ENCODE data around the gene FAM168B. TPM values are rescaled to one million over a fixed set of nuclear protein-coding genes. Genes with fewer than 3 reads are reported as not detected.

FAM168B gene
- total and polyA plus RNA-seq, 4 donors = 31.3 to 86.7 (median 58.1) TPM

- no peaks in the 10 kb centered on the region for H3K36me3 ChIP-seq (ENCODE audit: control insufficient read depth in 1 of 2, insufficient read depth in 2 of 2, low read length in 1 of 2)
- WGBS, 2 donors = 73 to 78% methylated on average over 14 of the region's 14 CpGs
- ATAC-seq (ENCODE audit: low FRiP score) (no peak), DNase-seq (no peak)
- H3K27ac ChIP-seq (ENCODE audit: low read depth in 1 of 2, low read length in 2 of 2) = no peak overlapping the region
- no peak overlapping the region for H3K4me3 ChIP-seq (ENCODE audit: low read length in 2 of 2)
- H3K9me3 ChIP-seq (ENCODE audit: control insufficient read depth, low read length) = no peaks in the 10 kb centered on the region
- intact Hi-C loops (cut with DNase I) = no loop called here
- peaks cover 0 to 2% of the 10 kb centered on the region in 2 donors for H3K4me1 ChIP-seq (ENCODE audit: control insufficient read depth in 1 of 2, insufficient read depth in 2 of 2, low read length in 2 of 2)
- no peaks in the 10 kb centered on the region for H3K27me3 ChIP-seq (ENCODE audit: control insufficient read depth in 1 of 2, insufficient read depth in 2 of 2, low read length in 1 of 2)
Measured at GRCh38 chr2:131064589-131065512, 28.4 kb downstream of the FAM168B start.

- WGBS, 2 donors = 51 to 52% methylated on average over 11 of the region's 11 CpGs
- Histone ChIP-seq H3K27me3 (ENCODE audit: control insufficient read depth in 1 of 2, insufficient read depth in 2 of 2, low read length in 1 of 2) (no peaks in the 10 kb centered on the region), H3K4me3 (ENCODE audit: low read length in 2 of 2) (no peak overlapping the region), H3K9me3 (ENCODE audit: control insufficient read depth, low read length) (no peaks in the 10 kb centered on the region), H3K27ac (ENCODE audit: low read depth in 1 of 2, low read length in 2 of 2) (no peak overlapping the region), H3K36me3 (ENCODE audit: control insufficient read depth in 1 of 2, insufficient read depth in 2 of 2, low read length in 1 of 2) (no peaks in the 10 kb centered on the region), H3K4me1 (ENCODE audit: control insufficient read depth in 1 of 2, insufficient read depth in 2 of 2, low read length in 2 of 2) (peaks cover under 1 to 2% of the 10 kb centered on the region in 2 donors)
- DNase-seq = no peak
- intact Hi-C loops (cut with DNase I) = no loop called here
- no peak for ATAC-seq (ENCODE audit: low FRiP score)
Measured at GRCh38 chr2:131063501-131064283, 29.6 kb downstream of the FAM168B start.

- no peak for ATAC-seq (ENCODE audit: low FRiP score)
- H3K4me1 ChIP-seq (ENCODE audit: control insufficient read depth in 1 of 2, insufficient read depth in 2 of 2, low read length in 2 of 2) = peaks cover 0 to 3% of the 10 kb centered on the region in 2 donors
- no peak overlapping the region for H3K27ac ChIP-seq (ENCODE audit: low read depth in 1 of 2, low read length in 2 of 2)
- 89 to 93% methylated on average over 4 of the region's 4 CpGs for WGBS, 2 donors
- H3K36me3 ChIP-seq (ENCODE audit: control insufficient read depth in 1 of 2, insufficient read depth in 2 of 2, low read length in 1 of 2) = peaks cover 0 to 6% of the 10 kb centered on the region in 2 donors
- no peak overlapping the region for H3K4me3 ChIP-seq (ENCODE audit: low read length in 2 of 2)
- intact Hi-C loops (cut with DNase I) = no loop called here
- no peaks in the 10 kb centered on the region for H3K27me3 ChIP-seq (ENCODE audit: control insufficient read depth in 1 of 2, insufficient read depth in 2 of 2, low read length in 1 of 2)
- no peaks in the 10 kb centered on the region for H3K9me3 ChIP-seq (ENCODE audit: control insufficient read depth, low read length)
- DNase-seq = no peak
Measured at GRCh38 chr2:131058920-131059319, 34.3 kb downstream of the FAM168B start.

- intact Hi-C loops (cut with DNase I) = no loop called here
- no peak overlapping the region for H3K4me3 ChIP-seq (ENCODE audit: low read length in 2 of 2)
- peaks cover 0 to 3% of the 10 kb centered on the region in 2 donors for H3K4me1 ChIP-seq (ENCODE audit: control insufficient read depth in 1 of 2, insufficient read depth in 2 of 2, low read length in 2 of 2)
- ATAC-seq (ENCODE audit: low FRiP score) (no peak), DNase-seq (no peak)
- peaks cover 0 to 6% of the 10 kb centered on the region in 2 donors for H3K36me3 ChIP-seq (ENCODE audit: control insufficient read depth in 1 of 2, insufficient read depth in 2 of 2, low read length in 1 of 2)
- no peaks in the 10 kb centered on the region for H3K9me3 ChIP-seq (ENCODE audit: control insufficient read depth, low read length)
- H3K27me3 ChIP-seq (ENCODE audit: control insufficient read depth in 1 of 2, insufficient read depth in 2 of 2, low read length in 1 of 2) = no peaks in the 10 kb centered on the region
- WGBS, 2 donors = 32 to 39% methylated on average over 8 of the region's 8 CpGs
- H3K27ac ChIP-seq (ENCODE audit: low read depth in 1 of 2, low read length in 2 of 2) = no peak overlapping the region
Measured at GRCh38 chr2:131058214-131058843, 34.9 kb downstream of the FAM168B start.

- intact Hi-C loops (cut with DNase I) = no loop called here
- Histone ChIP-seq H3K27ac (ENCODE audit: low read depth in 1 of 2, low read length in 2 of 2) (no peak overlapping the region), H3K9me3 (ENCODE audit: control insufficient read depth, low read length) (no peaks in the 10 kb centered on the region), H3K27me3 (ENCODE audit: control insufficient read depth in 1 of 2, insufficient read depth in 2 of 2, low read length in 1 of 2) (no peaks in the 10 kb centered on the region), H3K36me3 (ENCODE audit: control insufficient read depth in 1 of 2, insufficient read depth in 2 of 2, low read length in 1 of 2) (peaks cover 0 to 8% of the 10 kb centered on the region in 2 donors), H3K4me3 (ENCODE audit: low read length in 2 of 2) (no peak overlapping the region), H3K4me1 (ENCODE audit: control insufficient read depth in 1 of 2, insufficient read depth in 2 of 2, low read length in 2 of 2) (peaks cover 0 to 3% of the 10 kb centered on the region in 2 donors)
- ATAC-seq (ENCODE audit: low FRiP score) (no peak), DNase-seq (no peak)
- 78 to 84% methylated on average over 4 of the region's 4 CpGs for WGBS, 2 donors
Measured at GRCh38 chr2:131056932-131057287, 36.4 kb downstream of the FAM168B start.

GRCh38 chr2:131056204-131056931, 36.9 kb downstream of the FAM168B start:
- no peak overlapping the region for H3K27ac ChIP-seq (ENCODE audit: low read depth in 1 of 2, low read length in 2 of 2)
- peaks cover 0 to 3% of the 10 kb centered on the region in 2 donors for H3K4me1 ChIP-seq (ENCODE audit: control insufficient read depth in 1 of 2, insufficient read depth in 2 of 2, low read length in 2 of 2)
- peaks cover 0 to 9% of the 10 kb centered on the region in 2 donors for H3K36me3 ChIP-seq (ENCODE audit: control insufficient read depth in 1 of 2, insufficient read depth in 2 of 2, low read length in 1 of 2)
- H3K27me3 ChIP-seq (ENCODE audit: control insufficient read depth in 1 of 2, insufficient read depth in 2 of 2, low read length in 1 of 2) = no peaks in the 10 kb centered on the region
- DNase-seq (no peak), ATAC-seq (ENCODE audit: low FRiP score) (no peak)
- no peak overlapping the region for H3K4me3 ChIP-seq (ENCODE audit: low read length in 2 of 2)
- no peaks in the 10 kb centered on the region for H3K9me3 ChIP-seq (ENCODE audit: control insufficient read depth, low read length)
- intact Hi-C loops (cut with DNase I) = no loop called here
- 25 to 30% methylated on average over 5 of the region's 5 CpGs for WGBS, 2 donors

GRCh38 chr2:131055169-131056065, 37.8 kb downstream of the FAM168B start:
- 87 to 88% methylated on average over 26 of the region's 26 CpGs for WGBS, 2 donors
- Histone ChIP-seq H3K36me3 (ENCODE audit: control insufficient read depth in 1 of 2, insufficient read depth in 2 of 2, low read length in 1 of 2) (peaks cover 0 to 9% of the 10 kb centered on the region in 2 donors), H3K27me3 (ENCODE audit: control insufficient read depth in 1 of 2, insufficient read depth in 2 of 2, low read length in 1 of 2) (no peaks in the 10 kb centered on the region), H3K4me3 (ENCODE audit: low read length in 2 of 2) (no peak overlapping the region), H3K9me3 (ENCODE audit: control insufficient read depth, low read length) (no peaks in the 10 kb centered on the region), H3K4me1 (ENCODE audit: control insufficient read depth in 1 of 2, insufficient read depth in 2 of 2, low read length in 2 of 2) (peaks cover 0 to 3% of the 10 kb centered on the region in 2 donors), H3K27ac (ENCODE audit: low read depth in 1 of 2, low read length in 2 of 2) (no peak overlapping the region)
- intact Hi-C loops (cut with DNase I) = no loop called here
- peak; percentile 24 for ATAC-seq (ENCODE audit: low FRiP score)
- no peak for DNase-seq

All from aorta (tissue), 5 donors.